ENCODE results near the gene ACSM4. TPM values are rescaled to one million over a fixed set of nuclear protein-coding genes. Genes with fewer than 3 reads are reported as not detected.

The ACSM4 gene
- total RNA-seq: not detected in 2 replicates

GRCh38 chr12:7303772-7304171, at the start of gene ACSM4:
TSS of gene ACSM4 (plus strand) at chr12:7304072. CDS start at chr12:7304332, 260 bp downstream.

Other genes starting within 250 kb of the ACSM4 start
- 307 and 827 TPM in 2 replicates for gene C1S, start 243.4 kb upstream of the ACSM4 start, total RNA-seq
- gene C1R, start 211.6 kb upstream of the ACSM4 start, total RNA-seq: 159 and 432 TPM in 2 replicates
- 50.2 and 82.0 TPM in 2 replicates for gene C1RL, start 194.9 kb upstream of the ACSM4 start, total RNA-seq
- 0.33 TPM in 1 of 2 replicates, not detected in the other for gene RBP5, start 175.2 kb upstream of the ACSM4 start, total RNA-seq
- gene CLSTN3, start 173.7 kb upstream of the ACSM4 start, total RNA-seq: 19.4 and 25.9 TPM in 2 replicates
- gene PEX5, start 114.4 kb upstream of the ACSM4 start, total RNA-seq: 33.9 and 44.8 TPM in 2 replicates
- gene CD163L1, start 140.1 kb downstream of the ACSM4 start, total RNA-seq: under 0.01 TPM in 1 of 2 replicates, not detected in the other
- gene CD163, start 199.7 kb downstream of the ACSM4 start, total RNA-seq: not detected in 2 replicates